ENCODE data around the gene COL23A1.

- TF ChIP-seq CTCF (IDR thresholded peaks at IDR 0.05) = peak in 3 of 4 experiments; percentile 45 to 48 (median 46)
- no peak for TF ChIP-seq EP300 (IDR thresholded peaks at IDR 0.05)
- no peak for TF ChIP-seq POLR2A (IDR thresholded peaks at IDR 0.05)
- TF ChIP-seq POLR2AphosphoS5 (IDR thresholded peaks at IDR 0.05) = no peak
Measured at GRCh38 chr5:178551059-178551458, 39.1 kb downstream of the COL23A1 start.

Data from gastroesophageal sphincter (tissue), 3 donors.